Suprapubic skin (tissue), 4 donors: ENCODE measurements around the gene SEPTIN14.

ENCODE experiments used
- CTCF ChIP-seq, 2 donors: fragments of 200-600 bp in 1 of 2; fragments of 450-650 bp in 1 of 2; sonication (generic) in 1 of 2; IDR thresholded peaks; one replicate each; pipeline ENCODE4 v1.5.1; 2016 to 2019; ENCODE audit warnings: antibody characterized with exemption in 2 of 2, mild to moderate bottlenecking in 1 of 2, moderate library complexity in 1 of 2
- EP300 ChIP-seq: sonication (generic); formaldehyde crosslinking; IDR thresholded peaks from one replicate; pipeline ENCODE4 v1.6.1; 2017; ENCODE audit warnings: antibody characterized with exemption
- POLR2A ChIP-seq, 2 donors: fragments of 450-650 bp; IDR thresholded peaks; one replicate each; pipeline ENCODE4 v1.6.1; 2017; ENCODE audit warnings: antibody characterized with exemption in 2 of 2, mild to moderate bottlenecking in 2 of 2, moderate library complexity in 2 of 2
- POLR2AphosphoS5 ChIP-seq, 3 donors: sonication (generic); formaldehyde crosslinking; IDR thresholded peaks; one replicate each; pipeline ENCODE4 v1.6.1; 2017; ENCODE audit warnings: antibody characterized with exemption in 3 of 3

DNA sequence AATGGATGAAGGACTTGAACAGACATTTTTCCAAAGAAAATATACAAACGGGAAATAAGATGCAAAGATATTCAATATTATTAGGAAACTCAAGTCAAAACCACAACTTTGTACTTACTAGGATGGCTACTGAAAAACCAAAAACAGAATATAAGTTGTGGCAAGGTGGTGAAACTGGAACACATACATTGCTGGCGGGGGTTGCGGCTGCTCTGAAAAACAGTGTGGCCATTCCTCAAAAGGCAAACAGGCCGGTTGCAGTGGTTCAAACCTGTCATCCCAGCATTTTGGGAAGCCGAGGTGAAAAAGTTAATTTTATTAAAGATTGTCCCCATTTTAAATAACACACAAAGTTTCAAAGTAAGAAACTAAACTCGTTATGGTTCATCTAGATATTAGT lies 14.8 kb upstream of the SEPTIN14 start:
- TF ChIP-seq POLR2AphosphoS5 (IDR thresholded peaks at IDR 0.05) (no peak), CTCF (IDR thresholded peaks at IDR 0.05) (no peak), POLR2A (IDR thresholded peaks at IDR 0.05) (no peak), EP300 (no peak)
